Measurements from ENCODE around the gene DYNC1H1.
A peak's percentile ranks its signal among the peaks of the same experiment; 100 is the strongest.

Gene DYNC1H1

DNA sequence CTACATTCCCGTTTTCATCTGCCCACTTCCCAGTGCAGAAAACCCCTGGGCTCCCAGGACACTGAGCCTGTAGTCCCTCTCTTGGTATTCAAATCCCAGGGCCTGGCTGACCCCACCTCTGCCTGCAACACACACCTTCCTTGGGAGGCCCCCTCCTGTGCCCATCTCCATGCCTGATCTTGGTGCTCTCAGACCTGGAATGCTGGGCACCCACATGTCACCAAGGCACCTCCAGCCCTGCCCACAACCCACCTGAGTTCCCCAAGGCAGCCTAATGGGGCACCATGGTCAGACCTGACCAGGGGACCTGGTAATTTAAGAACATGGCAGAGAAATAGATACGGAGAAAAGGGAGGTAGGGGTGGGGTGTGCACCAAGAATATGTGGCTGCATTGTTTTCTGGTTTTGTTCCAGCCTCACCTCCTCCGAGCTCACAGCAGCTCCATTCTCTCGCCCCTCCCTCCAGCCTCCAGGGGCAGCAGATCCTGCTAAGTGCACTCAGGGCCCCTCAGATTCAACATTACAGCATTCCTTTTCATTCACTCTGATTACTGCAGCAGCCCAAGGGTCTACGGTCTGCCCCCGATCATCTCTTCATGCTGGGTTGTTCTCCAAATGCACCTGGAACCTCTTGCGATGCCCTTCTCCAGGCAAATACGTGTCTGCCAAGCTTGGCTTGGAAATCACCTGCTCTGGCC, 131.6 kb downstream of the DYNC1H1 start:
- no peak for DNase-seq

DNA sequence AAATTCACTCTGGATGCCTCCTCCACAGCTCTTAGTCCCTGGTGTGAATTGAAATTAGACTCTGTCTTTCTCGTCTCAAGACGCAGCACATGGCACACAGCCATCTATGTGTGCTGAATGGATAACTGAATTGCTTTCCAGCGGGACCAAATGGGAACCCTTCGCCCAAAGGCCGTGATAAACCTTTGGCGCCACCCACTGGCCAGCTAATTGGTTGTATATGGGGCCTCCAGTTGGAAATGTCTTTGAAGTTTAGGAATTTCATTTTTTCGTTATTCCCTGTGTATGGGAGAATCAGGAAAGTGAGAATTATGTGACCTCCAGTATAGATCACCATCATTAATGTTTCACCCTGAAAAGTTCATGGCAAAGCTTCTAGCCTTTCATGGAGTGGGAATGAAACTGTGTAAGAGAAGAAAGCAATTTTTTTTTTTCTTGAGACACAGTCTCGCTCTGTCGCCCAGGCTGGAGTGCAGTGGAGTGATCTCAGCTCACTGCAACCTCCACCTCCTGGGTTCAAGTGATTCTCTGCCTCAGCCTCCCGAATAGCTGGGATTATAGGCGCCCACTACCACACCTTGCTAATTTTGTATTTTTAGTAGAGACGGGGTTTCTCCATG, 132.3 kb downstream of the DYNC1H1 start:
- DNase-seq, result peak; percentile 86

DNA sequence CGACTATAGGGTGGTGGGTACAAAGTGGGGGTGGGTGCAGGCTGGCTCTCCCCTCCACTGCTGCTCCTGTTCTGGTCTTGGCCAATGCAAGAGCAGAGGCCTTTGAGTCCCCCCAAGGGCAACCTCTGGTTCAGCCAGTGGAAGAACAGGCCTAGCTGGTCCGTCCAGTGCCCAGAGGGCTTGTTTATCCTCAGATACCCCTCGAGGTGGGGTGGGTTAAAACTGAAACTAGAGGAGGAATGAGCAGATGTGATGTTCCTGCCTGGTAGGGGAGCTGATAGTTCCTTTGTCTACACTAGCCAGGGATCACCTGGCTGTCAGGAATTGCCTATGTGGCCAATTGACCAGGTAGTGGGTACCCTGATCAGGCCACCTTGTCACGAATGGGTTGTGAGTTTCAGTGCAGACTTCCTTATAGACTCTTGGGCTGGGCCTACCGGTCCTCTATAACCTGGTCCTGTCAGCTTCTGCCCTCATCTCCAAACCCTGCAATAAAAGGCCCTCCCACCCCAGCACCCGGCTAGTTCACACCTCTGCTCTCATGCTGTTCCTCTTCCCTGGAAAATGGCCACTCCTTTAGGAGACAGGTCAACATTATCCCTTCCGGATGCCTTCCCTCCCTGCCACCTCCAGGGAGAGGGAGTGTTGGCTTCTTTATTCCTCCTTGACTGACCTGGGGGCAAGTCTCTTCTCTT, 133.2 kb downstream of the DYNC1H1 start:
- DNase-seq, result no peak

DNA sequence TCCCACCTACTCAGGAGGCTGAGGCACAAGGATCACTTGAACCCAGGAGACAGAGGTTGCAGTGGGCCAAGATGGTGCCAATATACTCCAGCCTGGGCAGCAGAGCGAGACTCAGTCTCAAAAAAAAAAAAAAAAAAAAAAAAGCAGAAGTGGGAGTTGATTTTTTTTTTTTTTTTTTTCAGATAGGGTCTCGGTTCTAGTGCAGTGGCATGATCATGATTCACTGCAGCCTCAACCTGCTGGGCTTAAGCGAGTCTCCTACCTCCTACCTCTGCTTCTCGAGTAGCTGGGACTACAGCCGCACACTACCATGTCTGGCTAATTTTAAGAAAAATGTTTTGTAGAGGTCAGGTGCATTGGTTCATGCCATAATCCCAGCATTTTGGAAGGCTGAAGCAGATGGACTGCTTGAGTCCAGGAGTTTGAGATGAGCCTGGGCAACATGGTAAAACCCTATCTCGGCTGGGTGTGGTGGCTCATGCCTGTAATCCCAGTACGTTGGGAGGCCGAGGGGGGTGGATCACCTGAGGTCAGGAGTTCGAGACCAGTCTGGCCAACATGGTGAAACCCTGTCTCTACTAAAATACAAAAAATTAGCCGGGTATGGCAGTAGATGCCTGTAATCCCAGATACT, 138.8 kb downstream of the DYNC1H1 start:
- no peak for DNase-seq

DNA sequence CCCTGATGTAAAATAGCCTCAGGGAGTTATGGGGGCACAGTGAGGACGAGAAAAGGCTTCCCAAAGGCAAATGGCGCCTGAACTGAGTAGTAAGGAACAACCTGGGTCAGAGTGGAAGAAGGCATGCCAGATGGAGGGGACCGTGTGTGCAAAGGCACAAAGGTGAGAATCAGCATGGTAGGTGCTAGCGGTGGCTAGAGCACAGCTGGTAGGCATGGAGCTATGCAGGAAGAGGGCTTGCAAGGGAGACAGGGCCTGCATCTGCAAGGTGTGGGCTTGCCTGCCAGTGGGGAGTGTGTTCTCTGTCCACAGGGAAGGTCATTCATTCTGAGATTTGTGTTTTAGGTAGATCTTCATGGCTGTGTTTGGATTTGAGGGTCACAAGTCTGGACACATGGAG, 141.0 kb downstream of the DYNC1H1 start:
- no peak for DNase-seq

Data from NCI-H1105 treated with DMSO at 0.1 percent for 48 hours (cell line).